BE2C (cell line): Measurements from ENCODE around the gene ETV3.
"Not testable (repeated sequence)": the region's sequence is repeated elsewhere in the genome, so short reads cannot be mapped to it uniquely, and the experiment has no call there.

Experiments
- DNase-seq: peaks from one replicate; pipeline ENCODE4 v3.0.0-alpha.2; 2020
- H3K27me3 ChIP-seq: fragments of 250-450 bp; sonication (Bioruptor Pico); 2 replicates; pipeline ENCODE4 v1.5.1; 2020; ENCODE audit warnings: mild to moderate bottlenecking
- H3K36me3 ChIP-seq: fragments of 250-450 bp; sonication (Bioruptor Pico); 2 replicates; pipeline ENCODE4 v1.5.1; 2020; ENCODE audit warnings: mild to moderate bottlenecking
- H3K4me1 ChIP-seq: fragments of 250-450 bp; sonication (Bioruptor Pico); 2 replicates; pipeline ENCODE4 v1.5.1; 2020
- H3K4me3 ChIP-seq: 2 replicates; pipeline ENCODE4 v1.5.1; 2011; ENCODE audit warnings: low read depth, low read length
- H3K9me3 ChIP-seq: fragments of 250-450 bp; sonication (Bioruptor Pico); 2 replicates; pipeline ENCODE4 v1.5.1; 2020
- CTCF ChIP-seq: IDR thresholded peaks from 2 replicates; pipeline ENCODE4 v1.5.1; 2012; ENCODE audit warnings: mild to moderate bottlenecking, low read depth, low read length

The ETV3 gene

GRCh38 chr1:157178490-157178889, 40.3 kb upstream of the ETV3 start:
- H3K9me3 ChIP-seq, result no peaks in the 10 kb centered on the region
- no peaks in the 10 kb centered on the region for H3K36me3 ChIP-seq
- H3K4me1 ChIP-seq, result no peaks in the 10 kb centered on the region
- H3K4me3 ChIP-seq, result no peak overlapping the region
- TF ChIP-seq CTCF, result no peak
- H3K27me3 ChIP-seq, result peaks cover 17% of the 10 kb centered on the region
- no peak for DNase-seq

- H3K27me3 ChIP-seq, result peaks cover 17% of the 10 kb centered on the region
- H3K9me3 ChIP-seq, result no peaks in the 10 kb centered on the region
- no peak overlapping the region for H3K4me3 ChIP-seq
- no peaks in the 10 kb centered on the region for H3K4me1 ChIP-seq
- no peaks in the 10 kb centered on the region for H3K36me3 ChIP-seq
- DNase-seq, result no peak
- TF ChIP-seq CTCF, result no peak
Observed at GRCh38 chr1:157177733-157178394, 39.7 kb upstream of the ETV3 start.

GRCh38 chr1:157176591-157177121, 38.5 kb upstream of the ETV3 start:
- no peaks in the 10 kb centered on the region for H3K4me1 ChIP-seq
- no peak overlapping the region for H3K4me3 ChIP-seq
- no peak for DNase-seq
- no peaks in the 10 kb centered on the region for H3K36me3 ChIP-seq
- no peaks in the 10 kb centered on the region for H3K9me3 ChIP-seq
- H3K27me3 ChIP-seq, result peaks cover 17% of the 10 kb centered on the region
- no peak for TF ChIP-seq CTCF

GRCh38 chr1:157176016-157176415, 37.8 kb upstream of the ETV3 start:
- Histone ChIP-seq H3K27me3 (peaks cover 17% of the 10 kb centered on the region), H3K36me3 (no peaks in the 10 kb centered on the region), H3K4me1 (no peaks in the 10 kb centered on the region), H3K9me3 (no peaks in the 10 kb centered on the region), H3K4me3 (no peak overlapping the region)
- TF ChIP-seq CTCF, result no peak
- DNase-seq, result no peak

- Histone ChIP-seq H3K9me3 (no peaks in the 10 kb centered on the region), H3K36me3 (no peaks in the 10 kb centered on the region), H3K4me3 (no peak overlapping the region), H3K4me1 (no peaks in the 10 kb centered on the region), H3K27me3 (peaks cover 3% of the 10 kb centered on the region)
- DNase-seq, result no peak
- TF ChIP-seq CTCF, result no peak
Observed at GRCh38 chr1:157173900-157174410, 35.8 kb upstream of the ETV3 start.

GRCh38 chr1:157173241-157173640, 35.0 kb upstream of the ETV3 start:
- not testable (repeated sequence) for H3K27me3 ChIP-seq, H3K4me3 ChIP-seq, DNase-seq, H3K9me3 ChIP-seq, H3K4me1 ChIP-seq, H3K36me3 ChIP-seq

GRCh38 chr1:157172591-157172990, 34.4 kb upstream of the ETV3 start:
- H3K27me3 ChIP-seq, DNase-seq, H3K36me3 ChIP-seq: not testable (repeated sequence)

More at GRCh38 chr1:157172591-157172990, 34.4 kb upstream of the ETV3 start:
- H3K4me1 ChIP-seq, H3K9me3 ChIP-seq, H3K4me3 ChIP-seq: not testable (repeated sequence)
